Fibroblast of the aortic adventitia (primary cell): ENCODE data around the gene ZNF467. TPM values are rescaled to one million over a fixed set of nuclear protein-coding genes. Genes with fewer than 3 reads are reported as not detected.

Experiments used
- DNase-seq: peaks from one replicate; pipeline ENCODE4 v3.0.0-alpha.2; 2010; ENCODE audit warnings: low read depth
- H3K4me3 ChIP-seq: 2 replicates; pipeline ENCODE4 v1.5.1; 2011; ENCODE audit warnings: low read depth, mild to moderate bottlenecking, control low read depth, low read length, moderate library complexity
- total RNA-seq: library from RNA; depleted of rRNA; stranded (reverse); fragments of >200 nt; gene quantifications from 2 replicates; pipeline ENCODE4 v1.2.3, GENCODE V29; 2012; ENCODE audit warnings: low replicate concordance
- TF ChIP-seq, protein P1 (sequence below): IDR thresholded peaks from 2 replicates; pipeline ENCODE4 v1.5.1; 2011; ENCODE audit warnings: mild to moderate bottlenecking, low read length, control low read depth, inconsistent platforms; ENCODE audit not compliant: insufficient read depth

The ZNF467 gene
- total RNA-seq, 1 donor = 0.27 TPM

DNA sequence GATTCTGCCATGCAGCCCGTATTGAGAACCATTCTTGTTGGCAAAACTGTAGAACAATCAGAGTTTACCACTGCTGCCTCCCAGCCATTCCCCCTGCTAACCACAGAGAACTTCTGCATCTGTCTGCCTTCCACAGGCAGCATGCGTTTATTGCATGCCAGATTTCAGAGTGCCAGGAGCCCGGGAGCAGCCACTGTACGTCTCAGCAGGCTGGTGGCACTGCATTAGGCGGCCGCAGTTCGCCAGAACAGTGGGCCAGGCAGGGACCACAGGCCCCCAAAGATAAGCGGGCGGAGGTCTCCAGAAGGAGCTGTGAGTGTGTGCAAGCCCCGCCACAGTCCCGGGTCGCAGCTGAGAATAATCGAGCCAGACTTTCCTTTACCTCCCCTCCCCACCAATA lies 31.8 kb downstream of the ZNF467 start:
- no peak overlapping the region for H3K4me3 ChIP-seq
- peak; percentile 16 for DNase-seq
- TF ChIP-seq, protein P1, sequence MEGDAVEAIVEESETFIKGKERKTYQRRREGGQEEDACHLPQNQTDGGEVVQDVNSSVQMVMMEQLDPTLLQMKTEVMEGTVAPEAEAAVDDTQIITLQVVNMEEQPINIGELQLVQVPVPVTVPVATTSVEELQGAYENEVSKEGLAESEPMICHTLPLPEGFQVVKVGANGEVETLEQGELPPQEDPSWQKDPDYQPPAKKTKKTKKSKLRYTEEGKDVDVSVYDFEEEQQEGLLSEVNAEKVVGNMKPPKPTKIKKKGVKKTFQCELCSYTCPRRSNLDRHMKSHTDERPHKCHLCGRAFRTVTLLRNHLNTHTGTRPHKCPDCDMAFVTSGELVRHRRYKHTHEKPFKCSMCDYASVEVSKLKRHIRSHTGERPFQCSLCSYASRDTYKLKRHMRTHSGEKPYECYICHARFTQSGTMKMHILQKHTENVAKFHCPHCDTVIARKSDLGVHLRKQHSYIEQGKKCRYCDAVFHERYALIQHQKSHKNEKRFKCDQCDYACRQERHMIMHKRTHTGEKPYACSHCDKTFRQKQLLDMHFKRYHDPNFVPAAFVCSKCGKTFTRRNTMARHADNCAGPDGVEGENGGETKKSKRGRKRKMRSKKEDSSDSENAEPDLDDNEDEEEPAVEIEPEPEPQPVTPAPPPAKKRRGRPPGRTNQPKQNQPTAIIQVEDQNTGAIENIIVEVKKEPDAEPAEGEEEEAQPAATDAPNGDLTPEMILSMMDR = no peak

DNA sequence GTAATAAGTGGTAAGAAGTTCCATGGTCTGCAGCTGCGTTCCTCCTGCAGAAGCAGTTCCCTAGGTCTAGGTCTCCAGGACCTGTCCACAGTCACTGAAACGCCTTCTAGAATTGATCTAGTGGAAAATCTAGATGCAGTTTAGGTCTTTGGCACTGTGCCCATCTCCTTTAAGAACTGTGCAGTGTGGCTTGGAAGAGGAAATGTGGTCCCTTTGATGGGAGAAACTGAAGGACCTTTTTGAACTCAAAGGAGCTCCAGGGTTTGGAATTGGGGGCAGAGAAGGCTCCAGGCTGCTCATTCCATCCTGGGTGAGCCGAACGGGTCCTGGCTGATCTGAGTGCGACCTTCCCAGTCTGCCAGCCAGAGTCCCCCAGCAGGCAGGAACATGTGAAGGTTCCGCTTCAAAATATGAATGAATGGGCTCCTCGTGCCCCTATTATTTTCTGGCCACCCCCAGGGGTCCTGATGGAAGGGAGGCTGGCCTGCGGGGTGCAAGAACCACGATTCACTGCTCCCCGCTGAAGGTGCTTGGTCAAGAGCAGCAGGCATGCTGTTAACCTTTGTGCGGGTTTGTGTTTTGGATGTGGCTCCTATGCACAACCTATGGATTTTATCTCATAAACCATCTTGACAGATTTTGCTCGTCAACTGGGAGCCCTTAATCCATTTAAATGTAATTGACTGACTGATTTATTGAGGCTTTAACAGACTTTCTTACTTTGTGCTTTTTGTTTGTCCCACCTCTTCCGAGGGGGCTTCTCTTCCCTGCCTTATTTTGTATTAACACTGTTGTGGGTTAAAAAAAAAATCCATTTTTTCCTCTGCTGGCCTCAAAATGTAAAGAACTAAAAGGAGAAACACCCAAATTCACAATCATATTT lies 36.7 kb downstream of the ZNF467 start:
- TF ChIP-seq, protein P1 = no peak
- peak; percentile 9 for DNase-seq

DNA sequence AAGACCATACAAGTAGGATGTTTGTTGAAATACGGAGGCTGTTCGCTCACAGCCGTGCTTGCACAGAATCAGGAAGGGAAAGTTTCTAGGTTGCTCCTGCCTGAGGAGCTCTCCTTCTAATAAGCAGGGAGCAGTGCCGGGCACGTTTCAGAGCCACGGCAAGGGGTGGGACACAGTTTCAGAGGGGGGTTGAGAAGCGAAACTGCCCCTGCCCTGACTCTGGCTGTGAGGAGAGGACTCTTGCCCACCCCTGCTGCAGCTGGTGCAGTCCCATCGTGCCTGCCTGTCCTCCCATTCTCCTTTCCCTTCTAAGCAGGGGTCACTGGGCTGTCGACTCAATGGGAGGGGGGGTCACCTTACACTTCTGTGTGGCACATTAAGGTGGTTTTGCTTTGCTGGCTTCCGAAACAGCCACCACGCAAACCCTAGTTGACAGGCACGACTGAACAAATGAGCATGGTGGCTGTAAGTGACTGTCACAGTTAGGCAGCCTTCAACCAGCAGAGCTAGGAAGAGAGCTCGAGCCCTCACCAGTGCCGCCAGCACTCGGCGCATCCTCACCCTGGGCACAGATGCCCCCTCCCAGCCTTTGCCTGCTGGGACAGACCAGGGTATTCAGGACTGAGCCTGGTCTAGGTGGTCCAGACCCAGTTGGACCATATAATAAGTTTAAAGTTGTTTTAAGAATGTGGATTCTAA lies 37.5 kb downstream of the ZNF467 start:
- TF ChIP-seq, protein P1 = no peak
- no peak for DNase-seq
- no peak overlapping the region for H3K4me3 ChIP-seq

More for the DNA sequence above, 36.7 kb downstream of the ZNF467 start:
- H3K4me3 ChIP-seq = no peak overlapping the region

DNA sequence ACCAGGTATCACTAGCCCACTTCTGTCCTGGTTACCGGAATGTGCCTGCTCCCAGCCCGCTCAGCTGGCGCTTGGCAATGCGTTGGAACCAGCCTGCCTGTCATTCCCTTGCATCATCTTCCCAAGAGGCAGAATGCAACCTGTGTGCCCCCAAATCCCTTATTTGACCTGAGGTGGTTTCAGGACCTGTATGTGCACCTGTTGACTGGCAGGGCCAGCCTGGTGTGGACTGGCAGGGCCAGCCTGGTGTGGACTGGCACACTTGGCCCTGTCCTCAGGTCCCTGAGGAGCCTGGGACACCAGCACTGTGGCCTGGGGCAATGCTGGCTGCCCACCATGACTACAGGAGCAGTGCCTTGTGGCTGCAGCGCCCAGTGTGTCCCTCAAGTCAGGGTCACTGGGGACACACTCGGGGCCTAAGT lies 38.2 kb downstream of the ZNF467 start:
- no peak overlapping the region for H3K4me3 ChIP-seq
- no peak for DNase-seq
- TF ChIP-seq, protein P1 = no peak

DNA sequence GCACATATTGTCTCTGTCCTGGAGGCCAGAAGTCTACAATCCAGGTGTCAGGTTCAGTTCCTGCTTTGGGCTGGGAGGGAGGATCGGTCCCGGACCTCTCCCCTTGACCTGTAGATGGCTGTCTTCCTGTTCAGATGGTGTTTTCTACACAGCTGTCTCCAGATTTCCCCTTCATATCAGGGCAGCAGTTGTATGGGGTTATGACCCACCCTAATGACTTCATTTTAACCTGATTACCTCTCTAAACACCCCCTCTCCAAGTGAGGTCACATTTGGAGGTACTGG lies 38.7 kb downstream of the ZNF467 start:
- no peak for DNase-seq
- TF ChIP-seq, protein P1 = no peak
- no peak overlapping the region for H3K4me3 ChIP-seq

DNA sequence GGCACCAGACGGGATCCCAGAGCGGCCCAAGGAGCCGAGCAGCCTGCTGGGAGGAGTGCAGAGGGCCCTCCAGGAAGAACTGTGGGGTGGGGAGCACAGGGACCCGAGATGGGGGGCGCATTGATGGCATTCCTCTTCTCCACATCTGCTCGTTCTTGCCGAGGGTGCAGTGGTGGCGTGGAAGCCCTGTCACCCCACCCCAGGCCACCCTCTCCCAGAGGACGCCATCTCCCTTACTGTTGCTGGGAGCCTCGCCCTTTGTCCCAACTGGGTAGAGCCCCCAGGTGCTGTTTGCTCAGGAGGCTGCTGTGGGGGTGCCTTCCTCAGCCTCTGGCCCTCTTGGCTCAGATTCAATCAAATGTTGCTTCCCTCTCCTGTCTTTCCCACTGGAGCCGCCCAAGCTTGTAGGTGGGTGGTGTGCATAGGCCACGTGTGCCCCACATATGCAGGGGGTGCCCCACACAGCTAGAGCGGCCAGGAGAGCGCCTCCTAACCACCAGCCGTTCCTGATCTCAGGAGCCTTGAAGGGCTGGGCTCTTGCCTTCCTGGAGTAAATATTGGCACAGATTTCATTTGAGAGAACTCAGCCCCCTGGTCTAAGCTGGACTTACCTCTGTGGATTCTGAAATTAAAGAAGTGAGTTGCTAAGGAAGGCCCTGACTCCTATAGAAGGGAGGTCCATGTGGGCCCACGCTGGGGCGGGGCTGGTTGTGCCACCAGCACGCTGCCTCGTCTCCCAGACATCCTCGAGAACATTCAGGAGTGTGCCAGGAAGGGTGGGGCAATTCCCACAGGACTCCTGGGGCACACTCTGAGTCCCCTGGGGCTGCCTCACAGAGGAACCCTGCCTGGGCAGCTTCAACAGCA lies 39.2 kb downstream of the ZNF467 start:
- no peak for DNase-seq
- TF ChIP-seq, protein P1 = no peak
- no peak overlapping the region for H3K4me3 ChIP-seq
